Thyroid gland (tissue), 4 donors: ENCODE measurements around the gene HASPIN.
"Not testable (repeated sequence)": the region's sequence is repeated elsewhere in the genome, so short reads cannot be mapped to it uniquely, and the experiment has no call there.

Experiments used
- POLR2A ChIP-seq, 2 donors: fragments of 450-650 bp; IDR thresholded peaks; one replicate each; pipeline ENCODE4 v1.6.1; 2017; ENCODE audit warnings: antibody characterized with exemption in 2 of 2, mild to moderate bottlenecking in 2 of 2, moderate library complexity in 1 of 2
- TF ChIP-seq, protein P1 (sequence below), 6 experiments: fragments of 200-600 bp in 3 of 6; fragments of 450-650 bp in 3 of 6; sonication (generic) in 3 of 6; IDR thresholded peaks; one replicate each; pipeline ENCODE4 v1.5.1; 2016 to 2019; ENCODE audit warnings: antibody characterized with exemption in 6 of 6, mild to moderate bottlenecking in 2 of 6, inconsistent platforms in 1 of 6, moderate library complexity in 1 of 6

DNA sequence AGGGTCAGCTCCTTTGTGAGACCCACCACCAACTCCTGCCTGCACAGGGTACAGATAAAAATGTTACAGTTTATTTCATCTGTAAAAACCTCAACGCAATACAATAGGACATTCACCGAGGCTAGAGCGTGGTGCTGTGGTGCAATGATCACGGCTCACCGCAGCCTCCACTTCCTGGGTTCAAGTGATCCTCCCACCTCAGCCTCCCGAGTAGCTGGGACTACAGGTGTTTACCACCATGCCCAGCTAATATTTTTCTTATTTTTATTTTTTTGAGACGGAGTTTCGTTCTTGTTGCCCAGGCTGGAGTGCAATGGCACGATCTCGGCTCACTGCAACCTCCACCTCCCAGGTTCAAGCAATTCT, 11.2 kb downstream of the HASPIN start:
- TF ChIP-seq, protein P1, sequence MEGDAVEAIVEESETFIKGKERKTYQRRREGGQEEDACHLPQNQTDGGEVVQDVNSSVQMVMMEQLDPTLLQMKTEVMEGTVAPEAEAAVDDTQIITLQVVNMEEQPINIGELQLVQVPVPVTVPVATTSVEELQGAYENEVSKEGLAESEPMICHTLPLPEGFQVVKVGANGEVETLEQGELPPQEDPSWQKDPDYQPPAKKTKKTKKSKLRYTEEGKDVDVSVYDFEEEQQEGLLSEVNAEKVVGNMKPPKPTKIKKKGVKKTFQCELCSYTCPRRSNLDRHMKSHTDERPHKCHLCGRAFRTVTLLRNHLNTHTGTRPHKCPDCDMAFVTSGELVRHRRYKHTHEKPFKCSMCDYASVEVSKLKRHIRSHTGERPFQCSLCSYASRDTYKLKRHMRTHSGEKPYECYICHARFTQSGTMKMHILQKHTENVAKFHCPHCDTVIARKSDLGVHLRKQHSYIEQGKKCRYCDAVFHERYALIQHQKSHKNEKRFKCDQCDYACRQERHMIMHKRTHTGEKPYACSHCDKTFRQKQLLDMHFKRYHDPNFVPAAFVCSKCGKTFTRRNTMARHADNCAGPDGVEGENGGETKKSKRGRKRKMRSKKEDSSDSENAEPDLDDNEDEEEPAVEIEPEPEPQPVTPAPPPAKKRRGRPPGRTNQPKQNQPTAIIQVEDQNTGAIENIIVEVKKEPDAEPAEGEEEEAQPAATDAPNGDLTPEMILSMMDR (IDR thresholded peaks at IDR 0.05) = not testable (repeated sequence)
- not testable (repeated sequence) for TF ChIP-seq POLR2A (IDR thresholded peaks at IDR 0.05)
